Right ventricle myocardium inferior (tissue), 1 donor: ENCODE data around the gene ATP6V1F. TPM values are rescaled to one million over a fixed set of nuclear protein-coding genes. Genes with fewer than 3 reads are reported as not detected.

Experiments
- ATAC-seq: fragments of 200-7000 bp; cut with Tn5 transposase; one replicate; pipeline ENCODE4 v1.9.1; 2020; ENCODE audit warnings: mild to moderate bottlenecking, moderate library complexity
- DNase-seq: peaks from one replicate; pipeline ENCODE4 v3.0.0; 2021; ENCODE audit errors: missing footprints
- intact Hi-C: fragments of 100-400 bp; cut with DNase I; formaldehyde crosslinking; loops from one replicate; pipeline ENCODE4 v1.11.0; 2022
- long read RNA-seq: library from polyadenylated mRNA; unstranded; transcript quantifications from one replicate; pipeline ENCODE4 v2.0.0, GENCODE V29; 2021
- total RNA-seq: library from RNA; stranded (reverse); fragmentation: NEBNext Ultra II Directional; extraction: Animal tissue kit (Norgen Biotek cat#: 25700); gene quantifications from one replicate; pipeline ENCODE4 v1.2.1, GENCODE V29; 2021
- donor health status: DM: no; HTN: yes; CAD: no; lungs with severe emphysema.

The ATP6V1F gene
- total RNA-seq: 128 TPM
- long read RNA-seq, transcript ATP6V1F-201 (2 exons, 704 nt): major isoform, 38 of 40 reads
- long read RNA-seq, partial matches to known transcripts: 2 of 40 reads
- long read RNA-seq, other reads (novel, unspliced or antisense): 0 of 40 reads

GRCh38 chr7:128862571-128863432 lies at the start of gene ATP6V1F:
Gene ATP6V1F, plus strand, starts transcription at chr7:128862856. Its CDS starts 49 bp downstream, at chr7:128862905.
- peak; percentile 99 for DNase-seq
- intact Hi-C loops: loop anchor here (5.0 kb wide), 1 partner anchor 126 kb away; the partner anchor contains the start of gene CALU
- peak; percentile 87 for ATAC-seq

- ATAC-seq: no peak
- intact Hi-C loops: no loop called here
Measured at GRCh38 chr7:128814499-128814898, 48.2 kb upstream of the ATP6V1F start.

GRCh38 chr7:128815289-128815942 lies 47.2 kb upstream of the ATP6V1F start:
- intact Hi-C loops: no loop called here
- ATAC-seq (no peak), DNase-seq (no peak)

More at GRCh38 chr7:128814499-128814898, 48.2 kb upstream of the ATP6V1F start:
- DNase-seq: no peak

GRCh38 chr7:128818694-128819093 lies 44.0 kb upstream of the ATP6V1F start:
- DNase-seq (no peak), ATAC-seq (no peak)
- intact Hi-C loops: no loop called here

- intact Hi-C loops: no loop called here
- ATAC-seq: no peak
- no peak for DNase-seq
Measured at GRCh38 chr7:128821724-128822123, 40.9 kb upstream of the ATP6V1F start.

- no peak for ATAC-seq
- peak; percentile 37 for DNase-seq
- intact Hi-C loops: no loop called here
Measured at GRCh38 chr7:128826512-128826911, 36.1 kb upstream of the ATP6V1F start.

- DNase-seq (no peak), ATAC-seq (no peak)
- intact Hi-C loops: no loop called here
Measured at GRCh38 chr7:128826916-128827247, 35.8 kb upstream of the ATP6V1F start.

- intact Hi-C loops: no loop called here
- ATAC-seq (peak; percentile 48), DNase-seq (peak; percentile 63)
Measured at GRCh38 chr7:128827248-128827958, 35.3 kb upstream of the ATP6V1F start.

GRCh38 chr7:128827971-128828711 lies 34.5 kb upstream of the ATP6V1F start:
- ATAC-seq (peak; percentile 55), DNase-seq (peak; percentile 71)
- intact Hi-C loops: no loop called here

- ATAC-seq (no peak), DNase-seq (peak; percentile 66)
- intact Hi-C loops: loop anchor here (2.0 to 5.0 kb wide), 2 partner anchors 39 to 82 kb away; partner anchors contain the start of gene CCDC136
Measured at GRCh38 chr7:128829391-128830166, 33.1 kb upstream of the ATP6V1F start.

GRCh38 chr7:128830231-128831177 lies 32.2 kb upstream of the ATP6V1F start, which contains the start of gene FLNC:
Gene FLNC, plus strand, starts transcription at chr7:128830406. Its CDS starts 232 bp downstream, at chr7:128830638.
- ATAC-seq (peak; percentile 24), DNase-seq (peak; percentile 80)
- intact Hi-C loops: loop anchor here (2.0 to 5.0 kb wide), 2 partner anchors 40 to 83 kb away; partner anchors contain the start of gene CCDC136

- intact Hi-C loops: loop anchor here (2.0 to 5.0 kb wide), 2 partner anchors 41 to 84 kb away; partner anchors contain the start of gene CCDC136
- peak; percentile 45 for ATAC-seq
- DNase-seq: peak; percentile 82
Measured at GRCh38 chr7:128831178-128831993, 31.3 kb upstream of the ATP6V1F start.

GRCh38 chr7:128831994-128832879 lies 30.4 kb upstream of the ATP6V1F start:
- intact Hi-C loops: loop anchor here (2.0 to 5.0 kb wide), 3 partner anchors 29 to 85 kb away; partner anchors contain the start of gene CCDC136
- DNase-seq: peak; percentile 77
- ATAC-seq: peak; percentile 40

- DNase-seq (no peak), ATAC-seq (no peak)
- intact Hi-C loops: loop anchor here (2.0 to 5.0 kb wide), 2 partner anchors 28 to 86 kb away; no protein-coding TSS in a partner anchor
Measured at GRCh38 chr7:128832880-128833147, 29.8 kb upstream of the ATP6V1F start.
